NCI-H226 (cell line): ENCODE results near the gene SGSM2.
A peak's percentile ranks its signal among the peaks of the same experiment; 100 is the strongest.

Source experiments
- DNase-seq: peaks from one replicate; pipeline ENCODE4 v3.0.0-alpha.2; 2015

Gene SGSM2

DNA sequence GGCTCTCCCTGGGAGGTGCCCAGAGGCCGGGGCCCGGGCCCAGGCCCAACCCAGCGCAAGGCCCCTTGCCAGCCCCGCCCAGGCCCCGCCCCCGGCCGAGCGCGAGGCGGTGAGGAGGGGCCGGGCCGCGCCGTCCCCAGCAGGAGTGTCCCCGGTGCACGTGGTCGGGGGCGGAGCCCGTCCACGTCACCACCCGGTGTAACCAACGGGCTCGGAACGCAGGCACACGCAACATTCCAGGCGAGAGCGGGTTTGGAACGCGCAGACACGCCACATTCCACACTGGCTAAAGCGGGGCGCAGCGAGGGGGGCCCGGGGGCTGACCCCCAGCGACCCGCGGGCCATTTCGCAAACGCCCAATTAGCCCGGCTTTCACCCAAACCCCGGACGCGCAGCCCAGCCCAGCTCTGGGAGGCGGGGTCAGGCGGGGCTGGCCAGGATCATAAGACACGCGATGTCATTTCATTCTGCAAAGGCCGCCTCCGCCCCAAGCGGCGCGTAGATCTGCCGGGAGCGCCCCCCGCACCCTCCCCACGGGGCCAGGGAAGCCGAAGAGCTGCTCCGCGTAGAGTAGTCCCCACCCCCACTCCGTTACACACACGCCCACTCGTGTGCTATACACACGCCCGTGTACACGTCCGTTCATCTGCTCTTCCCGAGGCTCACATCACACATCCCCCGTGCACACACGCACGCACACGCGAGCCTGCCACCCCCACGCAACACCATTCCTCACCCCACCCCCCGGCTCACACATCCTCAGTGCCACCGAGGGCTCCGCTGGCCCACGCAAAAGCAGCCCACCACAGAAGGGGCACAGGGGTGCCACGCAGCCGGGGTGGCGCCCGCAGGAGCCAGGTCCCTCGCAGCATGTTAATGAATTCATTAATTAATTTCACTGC, 62.5 kb downstream of the SGSM2 start:
- DNase-seq: peak; percentile 97

DNA sequence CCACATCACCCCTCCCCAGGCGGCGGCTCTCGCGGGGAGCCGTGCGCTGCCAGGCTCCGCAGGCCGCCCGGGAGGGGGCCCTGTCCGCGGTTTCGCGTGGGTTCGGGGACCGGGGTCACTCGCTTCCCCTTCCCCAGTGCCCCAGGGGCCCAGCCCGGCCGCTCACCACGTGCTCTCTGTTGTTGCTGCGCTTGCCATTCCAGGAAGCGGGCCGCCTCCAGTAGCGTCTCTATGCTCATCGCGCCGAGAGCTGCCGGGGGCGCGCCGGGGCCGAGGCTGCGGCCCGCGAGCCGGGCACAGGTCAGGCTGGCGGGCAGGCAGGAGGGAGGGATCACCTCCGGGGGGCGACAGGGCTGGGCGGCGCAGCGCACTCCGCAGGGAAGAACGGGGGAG, 63.2 kb downstream of the SGSM2 start:
- peak; percentile 42 for DNase-seq

DNA sequence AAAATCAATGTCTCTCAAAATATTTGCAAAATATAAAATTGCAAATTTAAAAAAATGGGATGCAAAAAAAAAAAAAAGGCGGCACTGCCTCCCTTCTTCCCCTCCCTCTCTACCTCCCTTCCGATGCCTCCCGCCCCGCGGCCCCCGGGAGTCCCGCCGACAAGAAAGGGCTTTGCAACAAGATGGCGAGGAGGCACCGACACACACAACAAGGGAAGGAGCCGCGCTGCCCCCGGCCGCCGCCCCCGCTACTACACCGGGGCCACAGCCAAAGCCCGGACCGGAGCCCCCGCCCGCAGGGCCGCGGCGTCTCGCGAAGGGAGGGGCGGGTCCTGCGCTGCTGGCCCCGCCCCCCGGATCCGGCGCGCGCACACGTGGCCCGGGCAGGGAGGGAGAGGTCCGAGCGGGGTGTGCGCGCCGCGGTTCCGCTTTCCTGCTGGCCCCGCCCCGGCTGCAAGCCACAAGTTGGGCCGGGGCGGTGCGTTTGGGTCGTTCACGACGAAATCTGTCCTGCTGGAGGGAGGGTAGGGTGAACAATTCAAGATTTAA, 63.6 kb downstream of the SGSM2 start, which contains the start of gene MNT:
Gene MNT, minus strand, starts transcription at position 184 of the 549 bp plus-strand sequence. CDS start 348 bp downstream, outside the sequence.
- DNase-seq: peak; percentile 90

DNA sequence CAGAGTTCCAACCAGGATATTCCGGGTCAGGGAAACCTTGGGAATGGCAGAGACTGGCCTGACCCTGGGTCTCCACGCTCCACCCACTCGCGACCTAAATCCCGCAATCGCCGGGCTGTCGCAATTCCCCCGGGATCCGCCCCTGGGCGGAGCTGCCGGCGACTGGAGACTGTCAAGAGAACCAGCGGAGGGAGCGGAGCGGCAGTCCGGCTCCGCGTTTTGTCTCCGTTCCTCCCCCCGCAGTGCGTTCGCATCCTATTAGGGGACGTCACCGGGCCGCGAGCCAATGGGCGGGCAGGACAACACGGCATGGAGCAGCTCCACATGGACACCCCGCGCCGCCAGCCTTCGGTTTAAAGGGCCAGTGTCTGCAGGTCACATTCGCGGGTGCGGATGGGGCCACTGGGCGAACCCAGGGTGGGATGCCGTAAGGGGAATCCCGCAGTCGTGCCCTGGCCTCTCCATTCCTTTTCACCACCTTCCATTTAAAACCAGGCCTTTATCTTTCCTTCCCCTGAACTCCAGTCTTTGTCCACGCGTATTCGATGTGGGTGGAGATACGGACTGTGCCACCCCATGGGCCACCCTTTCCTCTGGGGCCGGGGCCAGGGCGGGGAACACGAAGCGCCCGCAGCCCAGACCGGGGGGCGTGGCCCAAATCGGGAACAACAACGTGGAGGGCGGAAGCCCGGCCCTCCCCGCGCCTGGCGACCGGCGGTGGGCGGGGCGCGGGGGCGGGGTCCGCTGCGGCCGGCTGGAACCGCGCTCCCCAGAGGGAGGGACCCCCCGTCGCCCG, 64.3 kb downstream of the SGSM2 start:
- DNase-seq: peak; percentile 98

DNA sequence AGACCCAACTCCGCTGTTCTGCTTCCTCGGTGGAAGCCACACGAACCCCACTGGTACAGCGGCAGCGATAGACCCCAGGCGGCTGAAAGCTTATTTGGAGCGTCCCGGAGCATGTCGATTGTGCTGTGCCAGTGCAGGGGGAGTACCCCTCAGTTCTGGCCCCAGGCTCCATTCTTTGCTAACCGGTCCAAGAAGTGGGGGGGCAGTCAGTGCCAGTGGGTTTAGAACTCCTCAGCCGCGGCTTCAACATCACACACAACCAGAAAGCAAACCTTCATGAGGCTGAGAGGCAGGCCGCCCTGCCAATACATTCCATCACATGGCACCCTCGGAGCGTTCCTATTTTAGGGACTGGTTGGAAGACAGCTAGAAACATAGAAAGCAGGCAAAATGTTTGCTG, 65.2 kb downstream of the SGSM2 start:
- no peak for DNase-seq

DNA sequence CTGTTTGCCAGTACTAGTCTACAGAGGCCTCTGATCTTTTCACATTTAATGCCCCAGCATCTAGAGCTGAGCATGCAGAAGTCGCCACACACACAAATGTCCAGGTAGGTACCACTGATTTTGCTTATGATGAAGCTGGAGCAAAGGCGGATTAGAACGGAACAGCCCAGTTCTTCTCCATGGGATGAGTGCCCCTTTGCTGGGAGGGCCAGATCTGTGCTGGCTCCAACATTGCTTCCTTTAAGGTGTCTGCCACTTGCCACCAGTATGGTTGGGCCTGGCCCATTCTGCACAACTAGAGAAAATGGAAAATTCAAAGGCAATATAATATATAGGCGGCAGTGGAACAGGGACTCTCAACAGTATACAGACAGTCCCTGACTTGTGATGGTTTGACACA, 65.7 kb downstream of the SGSM2 start:
- DNase-seq: no peak

DNA sequence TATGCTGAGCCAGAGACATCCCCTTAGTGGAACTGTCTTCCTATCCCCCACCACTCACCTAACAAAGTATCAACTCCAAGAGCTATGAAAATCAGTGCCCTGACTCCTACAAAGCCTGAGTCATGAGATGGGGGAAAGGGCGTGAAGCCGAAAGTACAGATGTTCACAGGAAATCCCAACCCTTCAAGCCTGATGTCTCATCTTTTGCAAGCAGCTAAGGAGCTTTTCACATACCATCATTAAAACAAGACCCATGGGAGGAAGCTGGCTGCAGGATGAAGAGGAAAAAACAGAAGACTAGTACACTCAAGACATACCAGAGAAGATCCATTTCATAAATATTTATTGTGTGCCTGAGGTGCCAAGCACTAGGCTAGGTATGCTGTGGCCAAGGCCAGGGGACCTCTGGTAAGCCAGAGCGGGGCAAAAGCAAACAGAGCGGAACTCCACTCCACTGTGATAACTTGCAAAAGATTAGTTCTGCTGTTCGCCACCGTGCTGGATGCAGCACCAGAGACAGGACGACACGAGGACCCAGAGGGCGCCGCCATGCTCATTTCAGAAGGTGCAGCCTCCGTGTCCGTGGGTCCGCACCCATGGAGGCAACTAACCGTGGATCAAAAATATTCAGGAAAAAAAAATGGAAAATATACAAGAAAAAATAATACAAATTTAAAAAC, 68.1 kb downstream of the SGSM2 start:
- peak; percentile 82 for DNase-seq

DNA sequence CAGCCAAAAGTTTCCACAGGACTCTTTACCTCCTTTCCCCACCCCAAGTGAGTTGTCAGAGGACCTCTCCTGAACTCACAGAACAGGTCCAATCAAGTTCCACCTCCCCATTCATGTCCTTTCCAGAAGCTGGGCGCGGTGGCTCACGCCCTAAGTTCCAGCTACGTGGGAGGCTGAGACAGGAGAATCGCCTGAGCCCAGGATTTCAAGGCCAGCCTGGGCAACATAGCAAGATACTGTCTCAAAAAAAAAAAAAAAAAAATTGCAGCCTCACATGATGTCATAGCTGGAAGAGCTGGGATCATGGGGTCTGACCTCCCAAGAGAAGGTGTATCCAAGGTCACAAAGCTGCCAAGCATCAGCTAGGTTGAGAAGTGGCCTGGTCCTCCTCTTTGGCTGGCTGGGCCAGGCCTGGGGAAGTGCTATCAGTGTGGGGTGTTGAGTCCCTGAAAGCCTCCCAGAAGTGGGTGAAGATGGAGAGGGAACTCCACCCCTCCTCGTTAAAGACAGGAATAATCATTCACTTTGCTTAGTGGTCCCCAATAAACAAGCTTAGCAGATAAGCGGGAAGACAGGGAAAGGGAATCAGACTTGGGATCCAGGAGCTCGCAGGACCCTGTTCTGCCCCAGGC, 69.1 kb downstream of the SGSM2 start:
- DNase-seq: no peak

DNA sequence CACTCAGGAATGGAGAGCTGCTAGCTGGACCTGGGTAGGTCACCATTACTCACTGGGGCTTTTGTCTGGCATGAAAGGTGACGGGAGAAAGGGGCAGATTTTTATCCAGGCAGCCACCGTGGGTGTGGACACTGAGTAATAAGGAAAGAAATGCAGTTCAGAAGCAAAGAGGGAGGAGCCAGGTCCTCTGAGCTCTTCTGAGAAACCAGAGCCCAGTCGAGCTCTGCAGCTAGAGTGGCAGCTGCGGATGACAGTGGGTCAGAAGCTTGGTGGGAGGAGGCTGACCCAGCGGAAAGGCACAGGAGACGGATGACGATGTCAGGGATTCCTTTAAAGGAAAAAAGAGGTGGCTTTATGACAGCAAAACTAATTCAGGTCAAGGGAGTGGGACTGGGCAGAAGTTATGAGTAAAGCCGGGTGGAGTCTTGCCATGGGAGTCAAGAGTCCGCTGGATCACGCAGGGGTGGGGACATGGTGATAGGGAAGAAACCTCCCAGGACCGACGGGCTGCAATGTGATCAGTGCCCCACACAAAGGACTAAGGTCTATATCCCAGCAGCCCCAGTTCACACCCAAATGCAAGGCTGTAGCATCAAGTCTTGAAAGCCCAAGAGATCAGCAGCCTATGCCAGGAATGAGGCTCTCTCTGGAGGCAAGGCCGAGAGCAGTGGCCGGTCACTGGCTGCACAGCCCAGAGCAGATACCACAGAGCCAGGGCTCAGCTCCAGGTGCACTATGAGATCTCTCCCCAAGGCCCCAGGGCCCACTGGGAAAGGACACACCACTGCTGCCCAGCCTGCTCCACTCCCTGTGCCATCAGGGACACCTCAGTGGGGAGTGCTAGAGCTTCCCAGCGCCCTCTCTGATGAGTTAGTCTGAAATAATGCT, 69.8 kb downstream of the SGSM2 start:
- DNase-seq: peak; percentile 84

DNA sequence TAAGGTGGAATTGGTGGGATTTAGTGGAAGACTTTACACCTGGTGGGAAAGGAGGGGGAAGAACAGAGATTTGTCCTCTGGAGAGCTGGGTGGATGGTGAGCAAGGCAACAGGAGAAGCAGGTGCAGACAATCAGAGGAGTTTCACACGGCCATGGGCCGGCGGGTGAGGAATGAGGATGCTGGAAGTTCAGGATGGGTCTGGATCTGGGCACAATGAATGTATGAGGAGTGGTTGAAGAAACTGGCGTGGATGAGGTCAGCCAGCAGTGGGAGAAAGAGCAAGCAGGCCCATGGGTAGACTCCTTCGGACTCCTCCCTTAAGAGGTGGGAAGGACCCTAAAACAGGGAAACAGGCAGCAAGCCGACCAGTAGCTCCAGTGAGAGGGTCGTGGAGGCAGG, 73.7 kb downstream of the SGSM2 start:
- no peak for DNase-seq

DNA sequence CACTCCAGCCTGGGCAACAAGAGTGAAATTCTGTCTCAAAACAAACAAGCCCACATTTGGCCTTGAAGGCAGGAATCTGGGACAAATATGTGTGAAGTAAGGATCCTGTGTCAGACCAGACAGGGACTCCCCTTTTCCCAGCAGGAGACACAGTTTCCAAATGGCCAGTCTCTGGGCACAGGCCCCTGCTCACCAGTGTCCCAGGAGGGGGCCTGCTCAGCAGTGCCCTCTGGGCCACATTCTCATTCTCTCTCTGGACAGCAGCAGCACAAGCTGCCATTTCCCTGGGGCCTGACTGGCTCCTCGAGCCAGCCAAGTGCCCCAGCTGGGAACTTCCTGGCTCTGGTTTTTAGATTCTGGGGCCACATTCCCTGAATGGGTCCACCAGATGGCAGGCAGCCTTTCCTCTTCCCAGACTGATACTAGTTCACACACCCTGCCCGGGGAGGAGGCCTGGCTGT, 75.3 kb downstream of the SGSM2 start:
- no peak for DNase-seq

DNA sequence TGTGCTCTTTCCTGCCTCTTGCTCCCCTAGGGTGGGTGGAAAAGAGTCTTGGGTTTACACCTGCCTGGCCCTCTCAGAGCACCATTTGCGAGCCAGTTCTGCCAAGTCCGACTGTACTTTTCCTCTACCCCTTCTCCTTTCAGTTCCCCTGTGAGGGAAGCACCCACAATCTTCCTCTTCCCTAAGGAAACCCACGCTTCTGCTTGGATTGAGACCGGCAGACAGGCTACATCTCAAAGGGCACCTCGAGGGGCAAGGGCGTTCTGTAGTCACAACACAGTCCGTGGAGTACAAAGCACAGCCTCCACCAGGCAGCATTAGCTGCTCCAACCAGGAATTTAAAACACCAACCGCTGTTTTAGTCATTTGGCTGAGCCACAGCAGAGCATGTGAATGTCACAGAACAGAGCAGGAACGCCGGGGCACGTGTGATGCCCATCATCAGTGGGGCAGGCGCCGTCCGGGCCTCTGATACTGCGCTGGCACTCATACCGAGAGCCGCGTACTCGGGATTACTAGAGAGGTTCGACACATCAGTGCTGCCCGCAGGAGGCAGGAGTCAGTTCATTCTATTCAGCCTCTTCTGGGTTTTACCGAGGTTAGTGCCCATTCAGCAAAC, 77.3 kb downstream of the SGSM2 start:
- DNase-seq: no peak

DNA sequence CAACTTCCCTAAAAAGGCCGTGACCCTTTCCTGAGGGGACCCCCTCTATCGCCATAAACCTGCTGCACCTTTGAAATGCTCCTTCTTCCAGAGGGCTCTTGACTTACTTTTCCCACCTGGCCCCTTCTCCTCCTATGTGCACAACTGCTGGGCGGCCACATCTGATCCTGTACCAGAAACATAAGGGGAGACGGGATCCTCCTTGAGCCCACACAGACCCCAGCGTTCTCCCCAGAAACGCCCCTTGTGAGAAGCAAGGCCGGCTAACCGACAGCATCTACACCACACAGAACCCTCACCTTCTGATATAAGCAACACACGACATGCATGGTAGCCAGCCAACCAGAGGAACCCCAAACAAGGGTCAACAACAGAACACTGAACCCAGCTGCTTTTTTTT, 77.8 kb downstream of the SGSM2 start:
- DNase-seq: no peak

DNA sequence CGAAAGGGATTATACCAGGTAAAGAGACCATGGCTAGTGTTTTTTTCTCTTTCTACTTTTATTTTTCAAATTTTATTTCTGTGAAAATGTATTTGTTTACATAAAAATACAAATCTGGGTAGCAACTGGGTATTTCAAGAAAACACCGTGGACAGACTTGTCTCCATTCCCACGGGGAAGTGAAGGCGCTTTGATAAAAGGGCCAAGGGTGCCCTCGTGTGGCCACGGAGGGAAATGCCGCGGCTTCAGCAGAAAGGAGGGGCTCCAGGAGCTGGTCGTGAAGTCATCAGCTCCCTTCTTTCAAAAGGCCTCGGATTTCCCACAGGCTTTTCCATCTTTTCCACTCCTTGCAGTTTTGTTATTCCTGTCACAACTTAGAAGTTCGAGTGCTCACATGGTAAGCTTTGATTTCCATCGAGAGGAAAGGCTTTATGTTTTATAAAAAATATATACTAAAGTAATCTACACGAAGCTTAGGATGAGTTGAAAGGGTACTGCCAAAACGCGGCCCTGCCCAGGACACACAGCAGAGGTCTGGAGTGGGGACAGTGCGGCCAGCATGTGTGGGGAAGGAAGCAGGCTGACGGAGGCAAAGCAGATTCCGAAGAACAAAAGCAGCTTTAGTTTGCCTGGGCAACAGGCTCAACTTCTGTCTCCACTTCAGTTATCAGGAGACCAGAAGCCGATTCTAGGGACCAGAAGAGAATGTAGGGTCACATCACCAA, 78.9 kb downstream of the SGSM2 start:
- peak; percentile 57 for DNase-seq

DNA sequence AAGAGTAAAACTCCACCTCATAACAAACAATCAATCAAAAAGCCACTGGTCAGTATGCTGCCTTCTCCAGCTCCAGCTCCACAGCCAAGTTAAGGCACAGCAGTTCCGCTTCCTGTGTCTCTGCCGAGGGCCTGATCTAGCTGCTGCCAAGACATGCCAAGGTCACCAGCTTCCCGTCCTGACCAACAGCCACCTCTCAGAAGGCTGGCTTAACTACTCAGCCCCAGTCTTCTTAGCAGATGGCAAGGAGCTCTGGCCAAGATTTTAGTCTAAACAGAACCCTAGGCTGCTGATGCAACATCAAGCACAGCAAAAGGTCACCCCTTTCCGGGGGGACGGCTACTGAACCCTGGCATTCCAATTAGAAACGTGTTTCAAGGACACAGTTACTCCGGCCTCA, 81.3 kb downstream of the SGSM2 start:
- DNase-seq: no peak

DNA sequence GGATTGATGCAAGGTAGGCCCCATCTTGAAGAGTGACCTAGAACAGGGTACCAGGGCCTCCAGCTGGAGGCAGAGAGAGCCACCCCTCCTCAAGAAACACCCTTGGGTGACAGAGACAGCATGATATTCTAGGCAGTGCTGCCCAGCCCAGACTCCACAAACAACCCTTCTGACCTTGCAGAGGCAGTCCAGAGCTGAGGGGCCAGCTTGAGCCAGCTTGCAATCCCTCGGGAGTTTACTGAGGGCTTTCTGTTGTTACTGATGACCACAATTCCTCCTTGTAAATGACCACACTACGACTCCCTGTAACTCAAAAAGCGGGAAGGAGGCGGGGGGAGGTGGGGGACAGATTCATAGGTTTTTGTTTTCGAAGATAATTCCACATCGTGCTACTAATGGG, 82.2 kb downstream of the SGSM2 start:
- no peak for DNase-seq

DNA sequence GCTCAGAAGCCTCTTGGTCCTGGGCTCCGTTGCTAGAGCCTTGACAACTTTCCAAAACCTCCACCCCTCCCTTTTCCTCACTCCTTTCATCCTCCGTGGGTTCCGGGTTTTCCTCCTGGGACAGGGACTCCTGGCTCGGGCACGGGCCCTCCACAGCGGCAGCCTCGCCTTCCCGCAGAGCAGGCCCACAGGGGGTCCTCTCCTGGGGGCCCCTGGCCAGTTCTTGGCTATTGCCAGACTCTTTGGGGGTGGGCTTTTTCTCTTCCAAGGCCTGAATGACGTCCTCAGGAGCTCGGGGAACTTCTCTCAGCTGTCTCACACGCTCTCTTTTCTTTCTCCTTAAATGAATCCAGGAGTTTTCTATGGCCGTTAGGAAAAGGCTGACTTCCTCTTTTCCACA, 82.9 kb downstream of the SGSM2 start:
- DNase-seq: no peak

DNA sequence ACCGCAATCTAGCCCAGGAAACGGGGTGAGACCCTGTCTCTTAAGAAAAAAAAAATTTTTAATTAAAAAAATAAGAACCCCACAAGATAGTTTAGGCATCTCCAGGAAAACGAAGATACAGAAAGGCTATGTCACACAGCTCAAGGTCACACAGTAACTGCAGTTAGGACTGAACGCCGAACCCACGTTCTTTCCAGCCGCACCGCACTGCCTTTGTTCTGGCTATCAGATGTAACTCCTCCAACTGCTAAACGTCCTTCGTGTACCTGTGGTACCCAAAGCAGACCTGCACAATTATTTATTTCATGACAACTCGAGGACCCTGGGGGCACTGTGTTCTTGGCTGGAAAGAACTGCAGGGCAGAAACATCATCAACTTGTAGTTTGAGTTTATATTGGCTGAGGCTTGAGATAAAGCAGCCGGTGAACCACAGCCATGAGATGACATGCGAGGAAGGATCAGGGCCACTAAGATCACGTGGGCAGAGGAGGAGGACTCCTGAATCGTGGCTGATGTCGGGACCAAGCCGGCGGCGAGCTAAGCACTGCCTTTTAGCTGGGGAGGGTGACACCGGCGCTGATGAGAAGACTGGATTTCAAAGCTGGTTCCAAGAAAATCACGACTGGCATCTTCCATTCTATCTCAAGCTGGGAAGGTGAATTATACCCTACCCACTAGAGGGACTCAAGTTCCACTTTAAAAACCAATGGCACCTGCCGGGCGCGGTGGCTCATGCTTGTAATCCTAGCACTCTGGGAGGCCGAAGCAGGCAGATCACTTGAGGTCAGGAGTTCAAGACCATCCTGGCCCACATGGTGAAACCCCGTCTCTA, 84.2 kb downstream of the SGSM2 start:
- DNase-seq: no peak

DNA sequence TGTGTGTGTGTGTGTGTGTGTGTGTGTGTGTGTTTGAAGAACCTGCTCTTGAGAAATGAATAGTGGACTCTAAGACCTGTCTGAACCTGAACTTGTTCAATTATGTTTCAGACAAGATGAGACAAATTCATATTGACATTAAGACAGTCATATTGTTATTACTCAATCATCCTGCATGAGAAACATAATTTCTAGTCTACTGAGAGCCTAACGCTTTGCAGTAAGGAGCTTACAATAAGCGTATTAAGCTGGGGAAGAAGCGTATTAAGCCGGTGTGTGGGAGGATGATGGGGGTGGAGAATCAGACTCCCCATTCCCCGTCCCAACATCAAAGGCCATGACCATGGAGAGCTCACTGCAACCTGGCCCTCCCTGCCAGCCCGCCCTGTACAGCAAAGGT, 86.0 kb downstream of the SGSM2 start:
- no peak for DNase-seq
